PC-9 (cell line): ENCODE measurements around the gene MED6. TPM values are rescaled to one million over a fixed set of nuclear protein-coding genes. Genes with fewer than 3 reads are reported as not detected.

ENCODE experiments used
- BruUV-seq: library from RNA; stranded (reverse); fragments of 400-500 nt; replicated peaks from 2 replicates; lab custom pipeline; 2021; lab: Mats Ljungman, UMichigan
- CTCF ChIA-PET: fragments of 300-600 bp; sonication (Branson Sonifier 250); formaldehyde crosslinking; loops from one replicate; lab custom pipeline; 2022; ENCODE audit warnings: antibody characterized with exemption; lab: Charles Lee
- POLR2A ChIA-PET: fragments of 300-600 bp; sonication (Branson Sonifier 250); formaldehyde crosslinking; loops from one replicate; lab custom pipeline; 2022; ENCODE audit warnings: antibody characterized with exemption; ENCODE audit not compliant: unreplicated experiment; lab: Charles Lee
- DNase-seq, 2 experiments: peaks; one replicate each; pipeline versions ENCODE4 v3.0.0 to v3.0.0-alpha.2; 2015 to 2022; ENCODE audit warnings: mixed read lengths in 1 of 2
- H2AFZ ChIP-seq: fragments of 200-600 bp; sonication (generic); 2 replicates; pipeline ENCODE4 v1.8.1; 2017; ENCODE audit warnings: antibody characterized with exemption
- H3F3A ChIP-seq: fragments of 200-600 bp; sonication (generic); 2 replicates; pipeline ENCODE4 v1.8.1; 2017; ENCODE audit warnings: antibody characterized with exemption, mild to moderate bottlenecking, low read depth; ENCODE audit not compliant: insufficient read depth
- H3K27ac ChIP-seq: fragments of 200-600 bp; sonication (generic); 2 replicates; pipeline ENCODE4 v1.6.1; 2016; ENCODE audit warnings: mixed run types
- H3K27me3 ChIP-seq: fragments of 200-600 bp; sonication (generic); 2 replicates; pipeline ENCODE4 v1.6.1; 2016; ENCODE audit warnings: low read depth, mixed run types; ENCODE audit not compliant: insufficient read depth
- H3K36me3 ChIP-seq: fragments of 200-600 bp; sonication (generic); 2 replicates; pipeline ENCODE4 v1.6.1; 2016; ENCODE audit warnings: low read depth, mixed run types
- H3K4me1 ChIP-seq: fragments of 200-600 bp; sonication (generic); replicated peaks from 2 replicates; pipeline ENCODE4 v1.6.1; 2016; ENCODE audit warnings: mixed run types; ENCODE audit not compliant: insufficient read depth
- H3K4me2 ChIP-seq: fragments of 200-600 bp; sonication (generic); 2 replicates; pipeline ENCODE4 v1.6.1; 2017; ENCODE audit warnings: mixed run types
- H3K4me3 ChIP-seq: fragments of 200-600 bp; sonication (generic); 2 replicates; pipeline ENCODE4 v1.6.1; 2016; ENCODE audit warnings: mixed run types
- H3K79me2 ChIP-seq: fragments of 200-600 bp; sonication (generic); 2 replicates; pipeline ENCODE4 v1.6.1; 2017; ENCODE audit warnings: low read depth, mixed run types
- H3K9me2 ChIP-seq: fragments of 200-600 bp; sonication (generic); 2 replicates; pipeline ENCODE4 v1.8.1; 2017; ENCODE audit warnings: mild to moderate bottlenecking; ENCODE audit not compliant: insufficient read depth
- H3K9me3 ChIP-seq: fragments of 200-600 bp; sonication (generic); 2 replicates; pipeline ENCODE4 v1.8.1; 2016; ENCODE audit warnings: low read depth; ENCODE audit not compliant: insufficient read depth
- H4K20me1 ChIP-seq: fragments of 200-600 bp; sonication (generic); 2 replicates; pipeline ENCODE4 v1.8.1; 2017; ENCODE audit not compliant: insufficient read depth
- CTCF ChIP-seq: fragments of 200-600 bp; sonication (generic); conservative IDR thresholded peaks from 2 replicates; pipeline ENCODE4 v1.6.1; 2017; ENCODE audit warnings: mixed run types, antibody characterized with exemption, mild to moderate bottlenecking, moderate library complexity
- EZH2 ChIP-seq: fragments of 200-600 bp; sonication (generic); IDR thresholded peaks from 2 replicates; pipeline ENCODE4 v1.8.0; 2017; ENCODE audit warnings: antibody characterized with exemption, low read depth
- intact Hi-C: fragments of 100-400 bp; cut with micrococcal nuclease; formaldehyde crosslinking; loops from one replicate; pipeline ENCODE4 v1.10.0; 2022; ENCODE audit not compliant: unreplicated experiment
- total RNA-seq: library from RNA; stranded (reverse); gene quantifications from 2 replicates; pipeline ENCODE4 v1.2.3, GENCODE V29; 2021

Gene MED6
- total RNA-seq, 1 experiment from 2014 or later, result 58.2 TPM

GRCh38 chr14:70611216-70611615 lies 10.8 kb upstream of the MED6 start:
- ChIA-PET CTCF (no interaction called here), POLR2A (no interaction called here)
- Histone ChIP-seq H3K36me3 (no peaks in the 10 kb centered on the region), H3K9me2 (no peaks in the 10 kb centered on the region), H3K4me2 (no peak overlapping the region), H3F3A (no peaks in the 10 kb centered on the region), H3K79me2 (no peaks in the 10 kb centered on the region), H3K9me3 (no peaks in the 10 kb centered on the region), H4K20me1 (no peaks in the 10 kb centered on the region), H2AFZ (no peak overlapping the region), H3K4me3 (no peak overlapping the region), H3K27ac (no peak overlapping the region), H3K27me3 (no peaks in the 10 kb centered on the region), H3K4me1 (peaks cover under 1% of the 10 kb centered on the region; the same call in 1 of the 2 replicates)
- DNase-seq, result no peak
- no TSS peak for BruUV-seq
- intact Hi-C loops, result no loop called here
- TF ChIP-seq CTCF (no peak), EZH2 (no peak)

- Histone ChIP-seq H3K79me2 (peaks cover 32% of the 10 kb centered on the region), H3F3A (no peaks in the 10 kb centered on the region; the same call in 1 of the 2 replicates), H3K4me1 (peaks cover 19% of the 10 kb centered on the region), H3K9me3 (no peaks in the 10 kb centered on the region), H3K27me3 (no peaks in the 10 kb centered on the region), H3K27ac (no peak overlapping the region), H4K20me1 (peaks cover 22% of the 10 kb centered on the region; the same call in 1 of the 2 replicates), H2AFZ (no peak overlapping the region), H3K4me2 (no peak overlapping the region), H3K4me3 (no peak overlapping the region), H3K9me2 (no peaks in the 10 kb centered on the region), H3K36me3 (peaks cover 7% of the 10 kb centered on the region; the same call in 1 of the 2 replicates)
- ChIA-PET CTCF (no interaction called here), POLR2A (no interaction called here)
- TF ChIP-seq EZH2, result no peak
- no peak for TF ChIP-seq CTCF
- no TSS peak for BruUV-seq
- no peak for DNase-seq
- intact Hi-C loops, result loop anchor here (5.0 kb wide), 1 partner anchor 305 kb away; the partner anchor contains the start of gene PCNX1
Measured at GRCh38 chr14:70602254-70602653, 1.8 kb upstream of the MED6 start.

GRCh38 chr14:70601162-70601561 lies 707 bp upstream of the MED6 start:
- DNase-seq, result peak in 1 of 2 experiments; percentile 63
- TSS peak; percentile 96 for BruUV-seq

More at GRCh38 chr14:70601162-70601561, 707 bp upstream of the MED6 start:
- no peaks in the 10 kb centered on the region for H3K9me2 ChIP-seq
- H3K36me3 ChIP-seq, result peaks cover 11% of the 10 kb centered on the region; the same call in 1 of the 2 replicates
- H3K4me2 ChIP-seq, result peak overlapping the region; percentile 92
- ChIA-PET CTCF (interaction anchor here (0.5 to 0.8 kb wide), 4 partner anchors 103 to 208 kb away, joined by 3 to 5 read pairs (median 3); no protein-coding TSS in a partner anchor), POLR2A (interaction anchor here (0.7 kb wide), 2 partner anchors 11 to 219 kb away, joined by 3 read pairs; no protein-coding TSS in a partner anchor)
- H3K4me3 ChIP-seq, result peak overlapping the region; percentile 64
- intact Hi-C loops, result loop anchor here (2.0 to 5.0 kb wide), 2 partner anchors 66 to 306 kb away; partner anchors contain the start of gene PCNX1
- H3K79me2 ChIP-seq, result peaks cover 43% of the 10 kb centered on the region
- H2AFZ ChIP-seq, result peak overlapping the region; percentile 89
- H3K9me3 ChIP-seq, result no peaks in the 10 kb centered on the region
- no peaks in the 10 kb centered on the region for H3K27me3 ChIP-seq
- peaks cover 19% of the 10 kb centered on the region for H3K4me1 ChIP-seq
- peaks cover 30% of the 10 kb centered on the region for H4K20me1 ChIP-seq
- TF ChIP-seq EZH2 (no peak), CTCF (no peak)
- peak overlapping the region; percentile 51 for H3K27ac ChIP-seq
- no peaks in the 10 kb centered on the region; the same call in 1 of the 2 replicates for H3F3A ChIP-seq
